ENCODE results near the gene LDLRAD4.

DNA sequence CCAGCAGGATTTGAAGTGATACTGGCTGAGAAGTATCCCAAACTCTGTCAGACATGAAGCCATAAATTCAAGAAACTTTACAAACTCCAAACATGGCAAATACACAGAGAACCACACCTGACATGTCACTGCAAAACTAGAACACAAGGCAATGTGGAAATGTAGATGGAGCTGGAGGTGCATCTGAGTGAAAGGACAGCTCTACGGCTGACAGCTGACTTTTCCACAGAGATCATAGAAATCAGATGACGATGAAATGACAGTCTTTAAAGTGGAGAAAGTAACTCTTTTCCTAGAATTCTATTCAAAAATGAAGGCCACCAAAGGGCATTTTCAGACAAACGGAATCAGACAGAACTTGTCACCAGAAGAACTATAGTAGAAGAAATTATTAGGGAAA, 97.5 kb downstream of the LDLRAD4 start:
- TF ChIP-seq CTCF (IDR thresholded peaks at IDR 0.05) (no peak), POLR2A (IDR thresholded peaks at IDR 0.05) (no peak)
